Muscle of arm (tissue), 12 donors: Measurements from ENCODE around the gene ZIC1. TPM values are rescaled to one million over a fixed set of nuclear protein-coding genes. Genes with fewer than 3 reads are reported as not detected.

ENCODE experiments used
- polyA plus RNA-seq, 12 donors: library from polyadenylated mRNA; unstranded; fragments of 120-200 nt; gene quantifications; one replicate each; pipeline ENCODE4 v1.2.1, GENCODE V29; 2013; ENCODE audit not compliant: insufficient read length in 12 of 12

The ZIC1 gene
- polyA plus RNA-seq, 12 donors, result 8.9 to 35.6 (median 25.7) TPM; not detected in 1

Other genes with a start within 250 kb of the ZIC1 start
- 10 to 100 TPM in 2 of 12 donors, 1 to 10 TPM in 9, not detected in 1; 3.5 to 14.5 (median 7.6) TPM for gene ZIC4, start 2.8 kb upstream of the ZIC1 start, polyA plus RNA-seq